Adrenal gland (tissue), 5 donors: ENCODE data around the gene GABRR3.

ENCODE experiments used
- POLR2A ChIP-seq, 2 donors: fragments of 450-650 bp; IDR thresholded peaks; one replicate each; pipeline ENCODE4 v1.6.1; 2017; ENCODE audit warnings: antibody characterized with exemption in 2 of 2, mild to moderate bottlenecking in 2 of 2, moderate library complexity in 1 of 2
- TF ChIP-seq, protein P1 (sequence below), 6 experiments: fragments of 450-650 bp in 4 of 6; fragments of 200-600 bp in 2 of 6; sonication (generic) in 1 of 6; IDR thresholded peaks; 1 replicate in 5 of 6; 2 replicates in 1 of 6; pipeline versions ENCODE4 v1.5.1 to v1.8.0; 2016 to 2021; ENCODE audit warnings: antibody characterized with exemption in 6 of 6, mild to moderate bottlenecking in 2 of 6, moderate library complexity in 1 of 6
- donor health status: DM: no; HTN: no; CAD: no.

DNA sequence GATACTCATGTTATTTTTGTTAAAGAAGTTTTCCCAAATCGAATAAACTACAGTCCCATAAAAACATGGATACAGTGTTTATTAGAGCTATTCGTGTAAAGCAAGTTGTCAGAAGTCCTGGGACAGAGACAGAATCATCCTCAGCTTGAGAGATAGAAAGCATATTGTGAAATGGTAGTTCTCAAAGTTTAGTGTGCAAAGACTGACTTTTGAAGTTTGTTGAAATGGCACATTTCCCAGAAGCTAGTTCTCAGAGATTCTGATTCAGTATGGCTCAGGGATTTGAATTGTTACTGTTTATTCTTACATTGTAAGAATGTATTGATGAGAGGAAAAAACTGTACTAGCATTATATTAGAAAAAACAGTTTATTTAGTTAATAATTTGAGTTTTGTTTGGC, 22.1 kb downstream of the GABRR3 start:
- TF ChIP-seq, protein P1, sequence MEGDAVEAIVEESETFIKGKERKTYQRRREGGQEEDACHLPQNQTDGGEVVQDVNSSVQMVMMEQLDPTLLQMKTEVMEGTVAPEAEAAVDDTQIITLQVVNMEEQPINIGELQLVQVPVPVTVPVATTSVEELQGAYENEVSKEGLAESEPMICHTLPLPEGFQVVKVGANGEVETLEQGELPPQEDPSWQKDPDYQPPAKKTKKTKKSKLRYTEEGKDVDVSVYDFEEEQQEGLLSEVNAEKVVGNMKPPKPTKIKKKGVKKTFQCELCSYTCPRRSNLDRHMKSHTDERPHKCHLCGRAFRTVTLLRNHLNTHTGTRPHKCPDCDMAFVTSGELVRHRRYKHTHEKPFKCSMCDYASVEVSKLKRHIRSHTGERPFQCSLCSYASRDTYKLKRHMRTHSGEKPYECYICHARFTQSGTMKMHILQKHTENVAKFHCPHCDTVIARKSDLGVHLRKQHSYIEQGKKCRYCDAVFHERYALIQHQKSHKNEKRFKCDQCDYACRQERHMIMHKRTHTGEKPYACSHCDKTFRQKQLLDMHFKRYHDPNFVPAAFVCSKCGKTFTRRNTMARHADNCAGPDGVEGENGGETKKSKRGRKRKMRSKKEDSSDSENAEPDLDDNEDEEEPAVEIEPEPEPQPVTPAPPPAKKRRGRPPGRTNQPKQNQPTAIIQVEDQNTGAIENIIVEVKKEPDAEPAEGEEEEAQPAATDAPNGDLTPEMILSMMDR (IDR thresholded peaks at IDR 0.05): no peak
- no peak for TF ChIP-seq POLR2A (IDR thresholded peaks at IDR 0.05)
